H9 (cell line): ENCODE measurements around the gene KLF6. TPM values are rescaled to one million over a fixed set of nuclear protein-coding genes. Genes with fewer than 3 reads are reported as not detected.

Source experiments
- DNase-seq: peaks from one replicate; pipeline ENCODE4 v3.0.0-alpha.2; 2017
- H2AFZ ChIP-seq: one replicate; pipeline ENCODE4 v1.6.1; 2013; ENCODE audit warnings: mild to moderate bottlenecking, low read length, control low read depth, moderate library complexity
- H2AK5ac ChIP-seq: 2 replicates; pipeline ENCODE4 v1.6.1; 2013; ENCODE audit warnings: low read length, control low read depth, mixed read lengths; ENCODE audit not compliant: insufficient read length
- H2BK120ac ChIP-seq: one replicate; pipeline ENCODE4 v1.6.1; 2013; ENCODE audit warnings: low read depth, mild to moderate bottlenecking, low read length, control low read depth, inconsistent platforms; ENCODE audit not compliant: poor library complexity, severe bottlenecking
- H2BK12ac ChIP-seq: 2 replicates; pipeline ENCODE4 v1.6.1; 2013; ENCODE audit warnings: low read length, control low read depth, mixed read lengths, low read depth; ENCODE audit not compliant: insufficient read length
- H2BK15ac ChIP-seq: 2 replicates; pipeline ENCODE4 v1.6.1; 2013; ENCODE audit warnings: low read depth, low read length, control low read depth
- H2BK20ac ChIP-seq: one replicate; pipeline ENCODE4 v1.6.1; 2013; ENCODE audit warnings: low read depth, mild to moderate bottlenecking, low read length, control low read depth, inconsistent platforms; ENCODE audit not compliant: poor library complexity, severe bottlenecking
- H2BK5ac ChIP-seq: 2 replicates; pipeline ENCODE4 v1.6.1; 2013; ENCODE audit warnings: low read length, control low read depth, mixed read lengths; ENCODE audit not compliant: insufficient read length
- H3K14ac ChIP-seq: 2 replicates; pipeline ENCODE4 v1.6.1; 2013; ENCODE audit warnings: low read length, control low read depth; ENCODE audit not compliant: insufficient read depth
- H3K18ac ChIP-seq: 2 replicates; pipeline ENCODE4 v1.6.1; 2013; ENCODE audit warnings: low read depth, mild to moderate bottlenecking, mixed read lengths, low read length, control low read depth; ENCODE audit not compliant: insufficient read length
- H3K23ac ChIP-seq: 2 replicates; pipeline ENCODE4 v1.6.1; 2013; ENCODE audit warnings: low read length, control low read depth, mixed read lengths, low read depth; ENCODE audit not compliant: insufficient read length
- H3K23me2 ChIP-seq: 2 replicates; pipeline ENCODE4 v1.6.1; 2013; ENCODE audit warnings: low read depth, mild to moderate bottlenecking, mixed read lengths, low read length, control low read depth; ENCODE audit not compliant: insufficient read length, poor library complexity, severe bottlenecking
- H3K27ac ChIP-seq: 2 replicates; pipeline ENCODE4 v1.5.1; 2013; ENCODE audit warnings: low read length, control low read depth, mixed read lengths, low read depth; ENCODE audit not compliant: insufficient read length
- H3K27me3 ChIP-seq: 2 replicates; pipeline ENCODE4 v1.6.1; 2013; ENCODE audit warnings: low read length, control low read depth, inconsistent platforms; ENCODE audit not compliant: insufficient read depth
- H3K4ac ChIP-seq: 2 replicates; pipeline ENCODE4 v1.6.1; 2013; ENCODE audit warnings: low read depth, mild to moderate bottlenecking, control low read depth, inconsistent platforms, low read length, moderate library complexity
- H3K4me1 ChIP-seq: 2 replicates; pipeline ENCODE4 v1.6.1; 2013; ENCODE audit warnings: low read length, control low read depth, inconsistent platforms; ENCODE audit not compliant: insufficient read depth
- H3K4me2 ChIP-seq: 2 replicates; pipeline ENCODE4 v1.6.1; 2013; ENCODE audit warnings: low read length, control low read depth, mixed read lengths; ENCODE audit not compliant: insufficient read length, insufficient read depth
- H3K56ac ChIP-seq: 2 replicates; pipeline ENCODE4 v1.6.1; 2013; ENCODE audit warnings: low read depth, mild to moderate bottlenecking, mixed read lengths, low read length, control low read depth; ENCODE audit not compliant: insufficient read length
- H3K79me1 ChIP-seq: 2 replicates; pipeline ENCODE4 v1.6.1; 2013; ENCODE audit warnings: low read depth, mild to moderate bottlenecking, moderate library complexity, low read length, control low read depth, inconsistent platforms; ENCODE audit not compliant: insufficient read depth, poor library complexity, severe bottlenecking
- H3K79me2 ChIP-seq: 2 replicates; pipeline ENCODE4 v1.6.1; 2013; ENCODE audit warnings: low read length, control low read depth, inconsistent platforms; ENCODE audit not compliant: insufficient read depth
- H3K9ac ChIP-seq: 2 replicates; pipeline ENCODE4 v1.6.1; 2013; ENCODE audit warnings: low read length, control low read depth, mixed read lengths; ENCODE audit not compliant: insufficient read length; ENCODE audit errors: extremely low read depth
- H3K9me3 ChIP-seq: one replicate; pipeline ENCODE4 v1.6.1; 2013; ENCODE audit warnings: low read depth, low read length, inconsistent platforms; ENCODE audit not compliant: control insufficient read depth
- H3T11ph ChIP-seq: one replicate; pipeline ENCODE4 v1.6.1; 2013; ENCODE audit warnings: mild to moderate bottlenecking, low read length, control low read depth, inconsistent platforms
- H4K20me1 ChIP-seq: one replicate; pipeline ENCODE4 v1.6.1; 2013; ENCODE audit not compliant: control insufficient read depth, insufficient read length, insufficient read depth
- H4K5ac ChIP-seq: 2 replicates; pipeline ENCODE4 v1.6.1; 2013; ENCODE audit warnings: low read depth, mild to moderate bottlenecking, mixed read lengths, low read length, control low read depth; ENCODE audit not compliant: insufficient read length
- H4K8ac ChIP-seq: replicated peaks from 2 replicates; pipeline ENCODE4 v1.6.1; 2013; ENCODE audit warnings: low read length, control low read depth, mixed read lengths, low read depth; ENCODE audit not compliant: insufficient read length
- H4K91ac ChIP-seq: 2 replicates; pipeline ENCODE4 v1.6.1; 2013; ENCODE audit warnings: low read depth, mild to moderate bottlenecking, moderate library complexity, mixed read lengths, low read length, control low read depth; ENCODE audit not compliant: insufficient read length
- H3K27ac Mint-ChIP-seq, 3 experiments: 2 replicates in 2 of 3; 3 replicates in 1 of 3; pipeline ENCODE4 v1.8.0; 2020 to 2021; ENCODE audit warnings: mixed read lengths in 3 of 3, mild to moderate bottlenecking in 1 of 3, moderate library complexity in 1 of 3
- H3K27me3 Mint-ChIP-seq: 2 replicates; pipeline ENCODE4 v1.8.0; 2021; ENCODE audit warnings: low read depth, mild to moderate bottlenecking, moderate library complexity, mixed read lengths
- H3K36me3 Mint-ChIP-seq, 3 experiments: 2 replicates in 2 of 3; 3 replicates in 1 of 3; pipeline ENCODE4 v1.8.0; 2020 to 2021; ENCODE audit warnings: low read depth in 3 of 3, mixed read lengths in 3 of 3; ENCODE audit not compliant: insufficient read depth in 1 of 3
- H3K4me1 Mint-ChIP-seq, 2 experiments: 2 replicates each; pipeline ENCODE4 v1.8.0; 2020; ENCODE audit warnings: mixed read lengths in 2 of 2
- H3K4me3 Mint-ChIP-seq, 2 experiments: 2 replicates in 1 of 2; 3 replicates in 1 of 2; pipeline ENCODE4 v1.8.0; 2020 to 2021; ENCODE audit warnings: mild to moderate bottlenecking in 2 of 2, mixed read lengths in 2 of 2, moderate library complexity in 1 of 2
- H3K9me3 Mint-ChIP-seq, 2 experiments: 2 replicates in 1 of 2; 3 replicates in 1 of 2; pipeline ENCODE4 v1.8.0; 2020; ENCODE audit warnings: mild to moderate bottlenecking in 2 of 2, mixed read lengths in 2 of 2, moderate library complexity in 1 of 2
- CTCF ChIP-seq: fragments of 200-600 bp; sonication (generic); conservative IDR thresholded peaks from 3 replicates; pipeline ENCODE4 v1.8.0; 2021; ENCODE audit warnings: antibody characterized with exemption, mild to moderate bottlenecking
- WGBS: extraction: QIAGEN DNeasy Blood & Tissue Kit; methylation state at CpG from one replicate; pipeline ENCODE4 v1.1.7; 2013; ENCODE audit warnings: missing lambda C conversion rate, low lambda C conversion rate, mixed read lengths; ENCODE audit not compliant: insufficient read length; ENCODE audit errors: extremely low coverage; 5-methylcytosine and 5-hydroxymethylcytosine counted together
- total RNA-seq: library from RNA; stranded (reverse); gene quantifications from 2 replicates; pipeline ENCODE4 v1.2.1, GENCODE V29; 2021

Gene KLF6
- total RNA-seq, 1 experiment from 2014 or later = 19.3 TPM

- no peak overlapping the region for H3T11ph ChIP-seq
- no peaks in the 10 kb centered on the region for H3K23me2 ChIP-seq
- H3K23ac ChIP-seq = no peak overlapping the region
- Mint-ChIP-seq H3K27me3 (no peaks in the 10 kb centered on the region; the same call in none of the 2 replicates), H3K36me3 (peaks cover 0 to 5% (median 4%) of the 10 kb centered on the region in 3 experiments; a peak in 5 of 7 replicates), H3K4me3 (no peak overlapping the region), H3K4me1 (no peaks in the 10 kb centered on the region), H3K27ac (no peak overlapping the region), H3K9me3 (peaks cover 14 to 19% of the 10 kb centered on the region in 2 experiments; a peak in 4 of 5 replicates)
- H2BK12ac ChIP-seq = no peak overlapping the region
- H3K79me1 ChIP-seq = no peaks in the 10 kb centered on the region
- no peak overlapping the region for H2AFZ ChIP-seq
- no peak for DNase-seq
- no peaks in the 10 kb centered on the region for H4K20me1 ChIP-seq
- H3K18ac ChIP-seq = no peak overlapping the region
- H4K8ac ChIP-seq = no peak overlapping the region
- no peaks in the 10 kb centered on the region for H3K27me3 ChIP-seq
- TF ChIP-seq CTCF = no peak
- H3K4me2 ChIP-seq = no peak overlapping the region
- no peak overlapping the region for H3K9ac ChIP-seq
- no peak overlapping the region for H2BK20ac ChIP-seq
- H2AK5ac ChIP-seq = no peak overlapping the region
- no peaks in the 10 kb centered on the region for H3K9me3 ChIP-seq
- H3K79me2 ChIP-seq = no peaks in the 10 kb centered on the region
- H2BK15ac ChIP-seq = no peak overlapping the region
- no peak overlapping the region for H3K14ac ChIP-seq
- H4K5ac ChIP-seq = no peak overlapping the region
- no peak overlapping the region for H3K56ac ChIP-seq
- no CpG with 5 or more reads among the region's 1 CpG for WGBS
- H3K4me1 ChIP-seq = no peaks in the 10 kb centered on the region
- H4K91ac ChIP-seq = no peak overlapping the region
- H3K4ac ChIP-seq = no peak overlapping the region
- H3K27ac ChIP-seq = no peak overlapping the region
- no peak overlapping the region for H2BK5ac ChIP-seq
- H2BK120ac ChIP-seq = no peak overlapping the region
These were observed 12.7 kb upstream of the KLF6 start for GRCh38 chr10:3797750-3798149.
